ENCODE data around the gene GOSR2.

The GOSR2 gene

DNA sequence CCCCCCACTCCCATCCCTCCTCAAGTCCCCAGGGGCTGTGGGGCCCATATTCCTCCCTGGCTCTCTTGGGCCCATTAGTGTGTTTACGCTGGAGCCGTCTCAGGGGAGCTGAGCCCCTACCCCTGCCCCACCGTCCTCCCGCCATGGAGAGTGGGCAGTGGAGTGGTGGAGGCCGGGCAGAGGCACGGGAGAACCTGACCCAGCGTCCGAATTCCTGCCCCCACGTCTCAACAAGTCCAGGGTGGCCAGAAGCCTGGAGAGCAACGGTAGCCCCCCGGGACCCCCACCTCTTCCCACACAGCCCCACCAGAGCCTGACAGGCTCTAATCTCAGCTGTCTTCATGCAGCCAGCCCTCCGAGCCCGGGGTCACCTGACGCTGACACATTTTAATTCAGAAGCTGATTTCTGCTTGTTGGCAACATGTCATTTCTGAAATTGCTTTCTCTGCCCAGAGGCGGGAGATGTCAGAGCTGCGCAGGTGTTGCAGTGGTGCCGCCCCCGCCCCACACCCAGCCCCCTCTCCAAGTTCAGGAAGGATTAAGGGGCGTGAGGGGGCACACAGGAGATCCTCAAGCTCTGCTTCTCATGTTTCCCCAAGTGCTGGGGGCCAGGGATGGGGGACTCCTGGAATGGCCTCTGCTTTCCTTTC is 39.0 kb upstream of the GOSR2 start:
- peaks cover 25% of the 10 kb centered on the region for H3K4me1 Mint-ChIP-seq
- TF ChIP-seq, protein P1, sequence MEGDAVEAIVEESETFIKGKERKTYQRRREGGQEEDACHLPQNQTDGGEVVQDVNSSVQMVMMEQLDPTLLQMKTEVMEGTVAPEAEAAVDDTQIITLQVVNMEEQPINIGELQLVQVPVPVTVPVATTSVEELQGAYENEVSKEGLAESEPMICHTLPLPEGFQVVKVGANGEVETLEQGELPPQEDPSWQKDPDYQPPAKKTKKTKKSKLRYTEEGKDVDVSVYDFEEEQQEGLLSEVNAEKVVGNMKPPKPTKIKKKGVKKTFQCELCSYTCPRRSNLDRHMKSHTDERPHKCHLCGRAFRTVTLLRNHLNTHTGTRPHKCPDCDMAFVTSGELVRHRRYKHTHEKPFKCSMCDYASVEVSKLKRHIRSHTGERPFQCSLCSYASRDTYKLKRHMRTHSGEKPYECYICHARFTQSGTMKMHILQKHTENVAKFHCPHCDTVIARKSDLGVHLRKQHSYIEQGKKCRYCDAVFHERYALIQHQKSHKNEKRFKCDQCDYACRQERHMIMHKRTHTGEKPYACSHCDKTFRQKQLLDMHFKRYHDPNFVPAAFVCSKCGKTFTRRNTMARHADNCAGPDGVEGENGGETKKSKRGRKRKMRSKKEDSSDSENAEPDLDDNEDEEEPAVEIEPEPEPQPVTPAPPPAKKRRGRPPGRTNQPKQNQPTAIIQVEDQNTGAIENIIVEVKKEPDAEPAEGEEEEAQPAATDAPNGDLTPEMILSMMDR (IDR thresholded peaks at IDR 0.05; ENCODE audit: unreplicated experiment in 3 of 3): no peak
- no peak overlapping the region for H3K4me3 Mint-ChIP-seq
- H3K9me3 Mint-ChIP-seq: no peaks in the 10 kb centered on the region
- H3K36me3 Mint-ChIP-seq (ENCODE audit: low read depth): no peaks in the 10 kb centered on the region
- H3K27me3 Mint-ChIP-seq (ENCODE audit: low read depth): peaks cover 21% of the 10 kb centered on the region
- H3K27ac Mint-ChIP-seq: peak overlapping the region in 1 of 3 experiments; percentile 37

- no peaks in the 10 kb centered on the region for H3K36me3 Mint-ChIP-seq (ENCODE audit: low read depth)
- no peak overlapping the region for H3K27ac Mint-ChIP-seq
- TF ChIP-seq, protein P1 (IDR thresholded peaks at IDR 0.05; ENCODE audit: unreplicated experiment in 3 of 3): no peak
- peaks cover 25% of the 10 kb centered on the region for H3K4me1 Mint-ChIP-seq
- H3K4me3 Mint-ChIP-seq: no peak overlapping the region
- H3K9me3 Mint-ChIP-seq: no peaks in the 10 kb centered on the region
- peaks cover 25% of the 10 kb centered on the region for H3K27me3 Mint-ChIP-seq (ENCODE audit: low read depth)
These were observed 38.4 kb upstream of the GOSR2 start for GRCh38 chr17:46884552-46884951.

- TF ChIP-seq, protein P1 (IDR thresholded peaks at IDR 0.05; ENCODE audit: unreplicated experiment in 3 of 3): no peak
- Mint-ChIP-seq H3K9me3 (no peaks in the 10 kb centered on the region), H3K27ac (no peak overlapping the region), H3K27me3 (ENCODE audit: low read depth) (peaks cover 27% of the 10 kb centered on the region), H3K4me3 (no peak overlapping the region), H3K4me1 (peaks cover 25% of the 10 kb centered on the region), H3K36me3 (ENCODE audit: low read depth) (no peaks in the 10 kb centered on the region)
These were observed 37.3 kb upstream of the GOSR2 start for GRCh38 chr17:46885415-46886309.

- no peak overlapping the region for H3K4me3 Mint-ChIP-seq
- H3K27ac Mint-ChIP-seq: no peak overlapping the region
- no peaks in the 10 kb centered on the region for H3K9me3 Mint-ChIP-seq
- TF ChIP-seq, protein P1 (IDR thresholded peaks at IDR 0.05; ENCODE audit: unreplicated experiment in 3 of 3): no peak
- peaks cover 27% of the 10 kb centered on the region for H3K27me3 Mint-ChIP-seq (ENCODE audit: low read depth)
- H3K36me3 Mint-ChIP-seq (ENCODE audit: low read depth): no peaks in the 10 kb centered on the region
- peaks cover 25% of the 10 kb centered on the region for H3K4me1 Mint-ChIP-seq
These were observed 36.7 kb upstream of the GOSR2 start for GRCh38 chr17:46886310-46886663.

GRCh38 chr17:46887717-46888116 is 35.2 kb upstream of the GOSR2 start:
- Mint-ChIP-seq H3K27ac (no peak overlapping the region), H3K9me3 (no peaks in the 10 kb centered on the region), H3K36me3 (ENCODE audit: low read depth) (no peaks in the 10 kb centered on the region), H3K4me3 (no peak overlapping the region), H3K27me3 (ENCODE audit: low read depth) (peaks cover 27% of the 10 kb centered on the region), H3K4me1 (peaks cover 25% of the 10 kb centered on the region)
- TF ChIP-seq, protein P1 (IDR thresholded peaks at IDR 0.05; ENCODE audit: unreplicated experiment in 3 of 3): no peak
